AG09319 (cell line): Measurements from ENCODE around the gene SHROOM3.

ENCODE experiments used
- DNase-seq: peaks from one replicate; pipeline ENCODE4 v3.0.0-alpha.2; 2010; ENCODE audit warnings: low read depth; ENCODE audit errors: extremely low read depth
- TF ChIP-seq, protein P1 (sequence below): IDR thresholded peaks from 2 replicates; pipeline ENCODE4 v1.5.1; 2011; ENCODE audit warnings: low read depth, mild to moderate bottlenecking, inconsistent platforms, low read length, moderate library complexity

The SHROOM3 gene

DNA sequence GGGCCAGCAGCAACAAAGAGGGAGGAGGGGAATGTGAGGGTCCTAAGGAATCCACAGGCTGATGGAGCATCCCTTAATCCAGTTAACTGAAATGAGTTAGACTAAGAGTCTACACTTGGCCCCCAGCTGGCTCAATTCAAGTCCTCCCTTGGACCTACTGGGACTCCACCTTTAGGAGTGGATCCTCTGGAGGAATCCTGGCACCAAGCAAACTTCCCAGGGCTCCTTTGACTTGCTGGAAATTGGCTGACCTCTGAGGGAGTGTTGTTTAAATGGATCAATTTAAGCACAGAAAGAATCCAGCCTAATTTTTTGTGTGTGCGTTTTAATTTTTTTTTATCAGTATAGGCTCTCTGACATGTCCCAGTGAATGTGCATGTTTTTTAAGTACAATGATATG is 114.7 kb downstream of the SHROOM3 start:
- DNase-seq: no peak
- TF ChIP-seq, protein P1, sequence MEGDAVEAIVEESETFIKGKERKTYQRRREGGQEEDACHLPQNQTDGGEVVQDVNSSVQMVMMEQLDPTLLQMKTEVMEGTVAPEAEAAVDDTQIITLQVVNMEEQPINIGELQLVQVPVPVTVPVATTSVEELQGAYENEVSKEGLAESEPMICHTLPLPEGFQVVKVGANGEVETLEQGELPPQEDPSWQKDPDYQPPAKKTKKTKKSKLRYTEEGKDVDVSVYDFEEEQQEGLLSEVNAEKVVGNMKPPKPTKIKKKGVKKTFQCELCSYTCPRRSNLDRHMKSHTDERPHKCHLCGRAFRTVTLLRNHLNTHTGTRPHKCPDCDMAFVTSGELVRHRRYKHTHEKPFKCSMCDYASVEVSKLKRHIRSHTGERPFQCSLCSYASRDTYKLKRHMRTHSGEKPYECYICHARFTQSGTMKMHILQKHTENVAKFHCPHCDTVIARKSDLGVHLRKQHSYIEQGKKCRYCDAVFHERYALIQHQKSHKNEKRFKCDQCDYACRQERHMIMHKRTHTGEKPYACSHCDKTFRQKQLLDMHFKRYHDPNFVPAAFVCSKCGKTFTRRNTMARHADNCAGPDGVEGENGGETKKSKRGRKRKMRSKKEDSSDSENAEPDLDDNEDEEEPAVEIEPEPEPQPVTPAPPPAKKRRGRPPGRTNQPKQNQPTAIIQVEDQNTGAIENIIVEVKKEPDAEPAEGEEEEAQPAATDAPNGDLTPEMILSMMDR: no peak

DNA sequence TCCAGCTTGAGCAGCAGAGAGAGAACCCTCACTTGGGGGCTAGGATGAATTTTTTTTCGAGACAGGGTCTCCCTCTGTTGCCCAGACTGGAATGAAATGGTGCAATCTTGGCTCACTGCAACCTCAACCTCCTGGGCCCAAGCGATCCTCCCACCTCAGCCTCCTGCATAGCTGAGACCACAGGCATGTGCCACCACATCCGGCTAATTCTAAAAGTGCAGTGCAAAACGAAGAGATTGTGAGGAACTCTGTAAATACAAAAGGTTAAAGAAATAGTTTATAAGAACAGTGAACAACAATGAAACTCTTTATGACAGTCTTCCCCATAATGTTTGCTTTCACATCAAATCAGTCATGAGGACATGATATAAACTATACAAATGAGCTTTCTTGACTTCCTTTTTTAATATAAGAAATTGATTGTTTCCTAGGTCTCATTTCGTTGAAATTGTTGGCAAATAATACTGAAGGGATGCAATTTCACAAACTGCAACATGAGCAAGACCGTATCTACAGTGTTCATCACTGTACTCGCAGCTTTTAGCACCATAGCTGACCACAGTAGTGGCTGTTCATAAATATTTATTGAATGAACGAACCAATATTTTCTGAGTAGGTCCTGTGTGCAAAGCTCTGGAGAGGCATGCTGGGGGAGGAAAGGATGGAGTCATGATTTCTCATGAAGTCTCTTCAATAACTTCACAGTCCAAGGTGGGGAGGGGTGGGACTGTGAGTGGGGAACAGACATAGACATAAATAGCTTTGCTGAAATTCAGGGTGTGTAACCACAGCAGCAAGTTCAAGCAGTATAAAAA is 116.1 kb downstream of the SHROOM3 start:
- TF ChIP-seq, protein P1: no peak
- DNase-seq: no peak

DNA sequence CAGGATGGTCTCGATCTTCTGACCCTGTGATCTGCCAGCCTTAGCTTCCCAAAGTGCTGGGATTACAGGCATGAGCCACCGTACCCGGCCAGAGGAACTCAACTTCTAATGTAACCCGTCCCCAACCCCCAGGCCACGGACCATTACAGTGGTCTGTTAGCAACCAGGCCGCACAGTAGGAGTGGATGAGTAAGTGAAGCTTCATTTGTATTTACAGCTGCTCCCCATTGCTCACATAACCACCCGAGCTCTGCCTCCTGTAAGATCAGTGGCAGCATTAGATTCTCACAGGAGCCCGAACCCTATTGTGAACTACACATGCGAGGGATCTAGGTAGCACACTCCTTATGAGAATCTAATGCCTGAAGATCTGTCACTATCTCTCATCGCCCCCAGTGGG is 119.6 kb downstream of the SHROOM3 start:
- TF ChIP-seq, protein P1: no peak
- DNase-seq: no peak

DNA sequence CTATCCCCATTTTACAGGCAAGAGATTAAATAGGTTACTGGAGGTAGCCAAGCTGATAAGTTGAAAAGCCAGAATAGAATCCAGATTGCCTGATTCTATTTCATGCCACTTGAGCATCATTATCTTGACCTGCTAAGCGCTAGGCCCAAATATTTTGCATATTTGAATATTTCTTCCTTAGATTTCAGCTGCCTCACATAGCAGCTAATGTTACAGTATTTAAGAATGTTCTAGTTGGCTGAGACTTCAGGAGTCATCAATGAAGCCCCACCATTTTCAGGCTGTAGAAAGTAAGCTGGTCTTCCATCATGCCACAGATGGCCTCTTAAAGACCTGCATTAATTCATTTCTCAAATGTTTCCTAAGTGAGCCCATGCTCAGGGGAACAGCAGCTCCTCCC is 121.4 kb downstream of the SHROOM3 start:
- TF ChIP-seq, protein P1: no peak
- DNase-seq: no peak

DNA sequence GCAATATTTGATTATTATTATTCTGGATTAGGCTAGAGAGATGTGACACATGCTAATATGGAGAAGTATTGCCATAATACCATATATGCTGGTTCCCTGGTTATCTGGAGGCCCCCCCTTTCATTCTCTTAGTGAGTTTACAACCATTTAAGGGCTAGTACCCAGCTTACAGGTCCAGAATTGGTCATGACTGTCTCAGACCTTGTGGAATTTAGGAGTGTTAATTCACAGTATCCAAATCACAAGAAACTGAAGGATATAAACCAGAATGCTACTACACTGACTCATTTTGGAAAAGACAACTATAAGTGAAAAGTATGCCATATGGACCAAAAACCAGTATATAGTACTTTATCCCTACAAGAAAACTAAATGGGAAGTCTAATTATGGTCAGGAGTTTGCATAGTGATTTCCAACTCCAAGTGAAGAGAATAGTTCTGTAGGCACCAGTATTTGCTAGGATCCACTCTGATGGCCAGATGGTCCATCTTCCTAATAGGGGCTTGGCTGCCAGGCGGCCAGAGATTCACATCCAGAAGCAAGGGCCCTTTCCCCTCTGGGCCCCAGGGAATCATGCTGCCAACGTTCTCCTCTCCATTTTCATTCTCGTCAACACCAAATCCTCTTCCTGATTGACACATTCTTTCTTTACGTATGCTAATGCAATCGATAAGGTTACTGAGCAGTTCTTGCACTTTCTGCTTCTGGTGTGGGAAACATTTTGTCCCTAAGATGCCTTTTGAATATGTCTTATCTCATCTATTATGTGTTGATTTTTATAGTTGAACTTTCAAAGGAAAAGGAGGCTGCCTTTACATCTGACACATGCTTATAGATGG is 123.6 kb downstream of the SHROOM3 start:
- TF ChIP-seq, protein P1: no peak
- DNase-seq: no peak

DNA sequence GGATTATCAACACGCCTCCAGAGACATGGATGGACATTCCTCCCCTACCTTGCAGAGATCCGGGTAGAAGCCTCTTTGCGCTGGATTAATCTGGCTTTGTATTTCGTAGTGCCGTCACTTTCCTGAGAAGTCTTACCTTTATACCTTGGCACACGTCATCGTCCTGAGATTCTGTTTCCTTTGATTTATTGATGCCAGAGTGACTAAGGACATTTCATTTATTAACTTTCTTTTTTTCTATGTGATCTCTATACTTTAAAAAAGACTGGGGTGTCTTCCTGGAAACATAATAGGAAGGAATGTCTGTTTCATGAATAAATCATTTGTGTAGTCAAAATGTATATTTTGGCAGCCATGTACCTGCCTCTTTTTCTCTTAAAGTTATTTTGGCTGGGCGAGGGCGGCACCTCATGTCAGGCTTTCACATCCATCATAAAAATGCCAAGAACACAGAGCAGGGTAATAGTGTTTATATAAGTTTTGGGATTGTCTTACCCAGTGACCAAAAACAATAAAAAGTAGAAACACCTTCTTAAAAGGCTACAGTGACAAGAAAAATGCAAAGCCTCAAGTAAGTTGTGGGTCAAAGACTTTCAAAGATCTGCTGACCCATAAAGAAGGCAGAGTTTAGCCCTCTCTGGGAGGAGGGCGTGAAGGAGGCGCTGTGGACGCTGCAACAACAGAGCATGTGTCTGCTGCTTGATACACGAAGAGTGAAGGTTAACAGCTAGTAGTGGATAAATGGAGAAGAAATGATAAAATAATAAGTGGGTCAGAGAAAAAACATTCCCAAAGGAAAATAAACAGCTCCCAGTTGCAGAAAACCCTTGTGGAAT is 124.4 kb downstream of the SHROOM3 start:
- DNase-seq: no peak
- TF ChIP-seq, protein P1: no peak
